NOMO-1 treated with DMSO at 0.1 percent for 48 hours (cell line): Measurements from ENCODE around the gene TFAP2B.

Experiments
- DNase-seq: peaks from one replicate; lab custom pipeline; 2025; ENCODE audit not compliant: unreplicated experiment; lab: John Stamatoyannopoulos, UW

TFAP2B gene

GRCh38 chr6:50847890-50848594, 29.4 kb downstream of the TFAP2B start:
- no peak for DNase-seq

- no peak for DNase-seq
Observed at GRCh38 chr6:50848989-50849795, 30.5 kb downstream of the TFAP2B start.

GRCh38 chr6:50849796-50850180, 31.1 kb downstream of the TFAP2B start:
- no peak for DNase-seq

GRCh38 chr6:50850223-50851048, 31.8 kb downstream of the TFAP2B start:
- no peak for DNase-seq

- no peak for DNase-seq
Observed at GRCh38 chr6:50851049-50851845, 32.6 kb downstream of the TFAP2B start.

- no peak for DNase-seq
Observed at GRCh38 chr6:50853939-50854338, 35.3 kb downstream of the TFAP2B start.

- DNase-seq, result no peak
Observed at GRCh38 chr6:50861692-50862091, 43.0 kb downstream of the TFAP2B start.

- DNase-seq, result no peak
Observed at GRCh38 chr6:50862176-50862575, 43.5 kb downstream of the TFAP2B start.

- no peak for DNase-seq
Observed at GRCh38 chr6:50864601-50865000, 45.9 kb downstream of the TFAP2B start.

- DNase-seq, result no peak
Observed at GRCh38 chr6:50868466-50868865, 49.8 kb downstream of the TFAP2B start.

- DNase-seq, result no peak
Observed at GRCh38 chr6:50873167-50873566, 54.5 kb downstream of the TFAP2B start.

GRCh38 chr6:50884364-50884763, 65.7 kb downstream of the TFAP2B start:
- DNase-seq, result peak; percentile 4

- no peak for DNase-seq
Observed at GRCh38 chr6:50887112-50887511, 68.4 kb downstream of the TFAP2B start.

GRCh38 chr6:50889497-50889896, 70.8 kb downstream of the TFAP2B start:
- DNase-seq, result peak; percentile 87

GRCh38 chr6:50889935-50890334, 71.3 kb downstream of the TFAP2B start:
- no peak for DNase-seq

- no peak for DNase-seq
Observed at GRCh38 chr6:50890579-50890978, 71.9 kb downstream of the TFAP2B start.

GRCh38 chr6:50891290-50891689, 72.6 kb downstream of the TFAP2B start:
- no peak for DNase-seq
